IMR-90 (cell line): ENCODE results near the gene HOXA7.

ENCODE experiments used
- ELK1 ChIP-seq: fragments of 150-350 bp; IDR thresholded peaks from 2 replicates; pipeline ENCODE4 v1.6.1; 2016; ENCODE audit warnings: low read depth, mild to moderate bottlenecking, low read length, moderate library complexity, borderline replicate concordance
- FOS ChIP-seq: fragments of 150-350 bp; IDR thresholded peaks from 2 replicates; pipeline ENCODE4 v1.6.1; 2016; ENCODE audit warnings: low read depth, low read length
- MAZ ChIP-seq: IDR thresholded peaks from 2 replicates; pipeline ENCODE4 v1.6.1; 2012; ENCODE audit warnings: low read depth, mild to moderate bottlenecking, low read length, improper control_type of control experiment, moderate library complexity, borderline replicate concordance
- POLR2A ChIP-seq: IDR thresholded peaks from 2 replicates; pipeline ENCODE4 v1.6.1; 2012; ENCODE audit warnings: mild to moderate bottlenecking, low read depth, low read length
- RAD21 ChIP-seq: IDR thresholded peaks from 2 replicates; pipeline ENCODE4 v1.6.1; 2012; ENCODE audit warnings: low read length, improper control_type of control experiment
- RCOR1 ChIP-seq: IDR thresholded peaks from 2 replicates; pipeline ENCODE4 v1.6.1; 2012; ENCODE audit warnings: mild to moderate bottlenecking, low read length, improper control_type of control experiment; ENCODE audit not compliant: insufficient replicate concordance
- RFX5 ChIP-seq: IDR thresholded peaks from 2 replicates; pipeline ENCODE4 v1.8.0; 2012; ENCODE audit warnings: low read depth, mild to moderate bottlenecking, low read length, moderate library complexity
- USF2 ChIP-seq: fragments of 150-350 bp; IDR thresholded peaks from 2 replicates; pipeline ENCODE4 v1.6.1; 2017; ENCODE audit warnings: mild to moderate bottlenecking, antibody characterized with exemption, low read length, low read depth
- TF ChIP-seq, protein P1 (sequence below): conservative IDR thresholded peaks from 2 replicates; pipeline ENCODE4 v1.5.1; 2012; ENCODE audit warnings: mild to moderate bottlenecking, low read depth, low read length, improper control_type of control experiment

DNA sequence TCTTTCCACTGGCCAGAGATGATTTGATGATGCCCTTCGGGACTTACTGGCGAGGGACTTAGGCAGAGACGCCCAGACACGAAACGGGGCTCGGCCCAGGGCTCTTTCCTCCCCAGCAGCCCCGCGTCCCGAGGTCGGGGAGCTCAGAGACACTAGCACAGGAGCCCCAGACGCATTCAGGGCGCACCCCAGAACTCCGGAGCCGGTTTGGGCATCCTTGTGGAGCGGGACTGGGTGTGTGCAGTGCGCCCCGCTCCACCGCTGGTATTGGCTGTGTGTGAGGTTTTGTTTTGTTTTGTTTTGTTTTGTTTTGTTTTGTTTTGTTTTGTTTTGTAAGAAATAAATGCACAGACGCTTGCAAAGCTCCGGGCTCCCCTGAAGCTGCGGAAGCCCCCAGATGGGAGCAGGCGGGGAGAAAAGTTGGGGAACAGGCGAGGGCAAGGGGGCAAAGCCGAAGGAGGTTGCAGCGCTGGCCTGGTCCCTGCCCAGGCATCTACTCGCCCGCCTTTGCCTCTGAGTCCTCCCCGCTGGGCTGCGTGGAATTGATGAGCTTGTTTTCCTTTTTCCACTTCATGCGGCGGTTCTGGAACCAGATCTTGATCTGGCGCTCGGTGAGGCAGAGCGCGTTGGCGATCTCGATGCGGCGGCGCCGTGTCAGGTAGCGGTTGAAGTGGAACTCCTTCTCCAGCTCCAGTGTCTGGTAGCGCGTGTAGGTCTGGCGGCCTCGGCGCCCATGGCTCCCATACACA is 11.1 kb downstream of the HOXA7 start:
- TF ChIP-seq, protein P1, sequence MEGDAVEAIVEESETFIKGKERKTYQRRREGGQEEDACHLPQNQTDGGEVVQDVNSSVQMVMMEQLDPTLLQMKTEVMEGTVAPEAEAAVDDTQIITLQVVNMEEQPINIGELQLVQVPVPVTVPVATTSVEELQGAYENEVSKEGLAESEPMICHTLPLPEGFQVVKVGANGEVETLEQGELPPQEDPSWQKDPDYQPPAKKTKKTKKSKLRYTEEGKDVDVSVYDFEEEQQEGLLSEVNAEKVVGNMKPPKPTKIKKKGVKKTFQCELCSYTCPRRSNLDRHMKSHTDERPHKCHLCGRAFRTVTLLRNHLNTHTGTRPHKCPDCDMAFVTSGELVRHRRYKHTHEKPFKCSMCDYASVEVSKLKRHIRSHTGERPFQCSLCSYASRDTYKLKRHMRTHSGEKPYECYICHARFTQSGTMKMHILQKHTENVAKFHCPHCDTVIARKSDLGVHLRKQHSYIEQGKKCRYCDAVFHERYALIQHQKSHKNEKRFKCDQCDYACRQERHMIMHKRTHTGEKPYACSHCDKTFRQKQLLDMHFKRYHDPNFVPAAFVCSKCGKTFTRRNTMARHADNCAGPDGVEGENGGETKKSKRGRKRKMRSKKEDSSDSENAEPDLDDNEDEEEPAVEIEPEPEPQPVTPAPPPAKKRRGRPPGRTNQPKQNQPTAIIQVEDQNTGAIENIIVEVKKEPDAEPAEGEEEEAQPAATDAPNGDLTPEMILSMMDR = no peak
- TF ChIP-seq RAD21 = no peak
- no peak for TF ChIP-seq RFX5
- no peak for TF ChIP-seq USF2
- no peak for TF ChIP-seq MAZ
- TF ChIP-seq ELK1 = no peak
- TF ChIP-seq FOS = no peak
- no peak for TF ChIP-seq RCOR1
- peak; percentile 61 for TF ChIP-seq POLR2A
